Neural progenitor cell (in vitro differentiated cells): ENCODE results near the gene WDR33.

Experiments
- CTCF ChIP-seq: fragments of 200-600 bp; sonication (generic); IDR thresholded peaks from 2 replicates; pipeline ENCODE4 v1.5.1; 2017; ENCODE audit warnings: antibody characterized with exemption, mild to moderate bottlenecking
- EZH2 ChIP-seq: fragments of 200-600 bp; sonication (generic); IDR thresholded peaks from 2 replicates; pipeline ENCODE4 v1.6.1; 2017; ENCODE audit warnings: antibody characterized with exemption, mild to moderate bottlenecking, moderate library complexity
- EZH2phosphoT487 ChIP-seq: fragments of 200-600 bp; sonication (generic); IDR thresholded peaks from 2 replicates; pipeline ENCODE4 v1.6.1; 2017; ENCODE audit warnings: antibody characterized with exemption

GRCh38 chr2:127834951-127835350 lies 24.0 kb upstream of the WDR33 start:
- TF ChIP-seq CTCF = no peak
- no peak for TF ChIP-seq EZH2phosphoT487
- no peak for TF ChIP-seq EZH2
